ENCODE results near the gene ITPRID1.

The ITPRID1 gene

DNA sequence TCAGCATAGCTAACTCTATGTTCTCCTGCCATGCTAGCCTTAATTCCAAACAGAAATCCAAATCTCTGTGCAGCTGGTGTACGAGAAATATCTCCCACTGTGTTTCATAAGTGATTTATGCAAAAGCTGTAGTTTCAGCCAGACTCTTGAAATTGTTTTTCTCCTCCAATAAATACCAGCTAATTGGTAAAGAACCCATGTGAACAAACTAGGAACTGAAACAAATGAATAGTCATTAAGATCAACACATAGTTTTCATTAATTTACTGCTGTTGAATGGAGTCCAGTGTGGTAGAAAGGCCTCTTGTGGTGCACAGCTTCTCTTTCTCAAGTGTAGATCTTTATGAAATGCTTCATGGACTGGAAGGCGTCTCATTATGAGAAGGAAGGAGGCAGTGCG lies 191.5 kb downstream of the ITPRID1 start:
- no peak for DNase-seq

DNA sequence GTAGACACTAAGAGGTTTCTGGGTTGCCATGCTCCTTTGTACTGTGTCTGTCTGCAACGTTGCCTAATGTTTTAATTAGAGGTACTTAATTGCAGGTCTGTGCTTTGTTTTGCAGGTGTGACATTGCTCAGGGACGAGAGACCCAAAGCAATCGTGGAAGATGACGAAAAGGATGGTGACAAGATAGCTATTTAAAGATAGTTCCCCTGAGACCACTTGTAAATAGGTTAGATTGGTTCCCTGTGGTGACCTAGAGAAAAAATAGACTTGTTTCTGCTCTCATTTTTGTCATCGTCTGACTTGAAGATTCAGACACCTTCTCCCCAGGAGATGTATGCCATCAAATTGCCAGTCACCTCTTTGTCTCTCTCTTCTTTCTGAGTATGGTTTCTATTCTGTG lies 193.2 kb downstream of the ITPRID1 start:
- DNase-seq: no peak
